H1 (cell line): ENCODE data around the gene CAV1. TPM values are rescaled to one million over a fixed set of nuclear protein-coding genes. Genes with fewer than 3 reads are reported as not detected.

ENCODE experiments used
- CTCF ChIA-PET: fragments of 300-600 bp; sonication (Branson Sonifier 250); formaldehyde crosslinking; loops from one replicate; lab custom pipeline; 2021; ENCODE audit not compliant: partially characterized antibody; lab: Charles Lee
- POLR2A ChIA-PET: fragments of 300-600 bp; sonication (Branson Sonifier 250); formaldehyde crosslinking; loops from one replicate; lab custom pipeline; 2021; ENCODE audit warnings: inconsistent platforms; ENCODE audit not compliant: partially characterized antibody; lab: Charles Lee
- DNase-seq, 2 experiments: peaks; one replicate each; pipeline versions ENCODE4 v3.0.0 to v3.0.0-alpha.2; 2010 to 2022; ENCODE audit warnings: low spot score in 2 of 2, low read depth in 1 of 2, mixed read lengths in 1 of 2
- FAIRE-seq: peaks from 2 replicates; lab custom pipeline; 2011; peaks lifted over from hg19 to GRCh38; lab: Jason Lieb, UNC
- H2AFZ ChIP-seq: 2 replicates; pipeline ENCODE4 v1.8.1; 2012; ENCODE audit warnings: low read length, inconsistent platforms
- H2AK5ac ChIP-seq: 2 replicates; pipeline ENCODE4 v1.6.1; 2013; ENCODE audit warnings: low read depth, low read length
- H2BK120ac ChIP-seq: replicated peaks from 2 replicates; pipeline ENCODE3; 2013; ENCODE audit warnings: low read depth, low read length, inconsistent platforms
- H2BK12ac ChIP-seq: 2 replicates; pipeline ENCODE4 v1.6.1; 2013; ENCODE audit warnings: low read depth, low read length
- H2BK15ac ChIP-seq: 2 replicates; pipeline ENCODE4 v1.6.1; 2013; ENCODE audit warnings: low read length
- H2BK20ac ChIP-seq: 2 replicates; pipeline ENCODE4 v1.6.1; 2013; ENCODE audit warnings: low read length
- H2BK5ac ChIP-seq: 2 replicates; pipeline ENCODE4 v1.6.1; 2013; ENCODE audit warnings: low read depth, low read length
- H3K14ac ChIP-seq: 2 replicates; pipeline ENCODE4 v1.6.1; 2013; ENCODE audit warnings: inconsistent platforms; ENCODE audit not compliant: insufficient read length
- H3K18ac ChIP-seq: 2 replicates; pipeline ENCODE4 v1.6.1; 2013; ENCODE audit warnings: low read length; ENCODE audit errors: extremely low read depth
- H3K23ac ChIP-seq: 2 replicates; pipeline ENCODE4 v1.6.1; 2013; ENCODE audit warnings: inconsistent platforms; ENCODE audit not compliant: insufficient read length
- H3K23me2 ChIP-seq: 2 replicates; pipeline ENCODE4 v1.6.1; 2013; ENCODE audit warnings: low read depth, low read length
- H3K27ac ChIP-seq: 2 replicates; pipeline ENCODE4 v1.6.1; 2011; ENCODE audit warnings: low read depth, low read length, inconsistent platforms
- H3K27me3 ChIP-seq, 4 experiments: replicated peaks in 1 of 4; 1 replicate in 1 of 4; 2 replicates in 3 of 4; pipeline versions ENCODE4 v1.6.1 to v1.8.1; 2011 to 2013; ENCODE audit warnings: low read length in 3 of 4, mild to moderate bottlenecking in 3 of 4, inconsistent platforms in 2 of 4, mixed read lengths in 2 of 4, moderate library complexity in 1 of 4; ENCODE audit not compliant: control insufficient read depth in 3 of 4, insufficient read depth in 3 of 4; ENCODE audit errors: extremely low read depth in 1 of 4
- H3K36me3 ChIP-seq, 4 experiments: 2 replicates each; pipeline versions ENCODE4 v1.6.1 to v1.8.1; 2011 to 2013; ENCODE audit warnings: mild to moderate bottlenecking in 4 of 4, low read length in 3 of 4, moderate library complexity in 2 of 4, control low read depth in 1 of 4, inconsistent platforms in 1 of 4; ENCODE audit not compliant: insufficient read depth in 4 of 4, control insufficient read depth in 2 of 4
- H3K4ac ChIP-seq: replicated peaks from 2 replicates; pipeline ENCODE3; 2013; ENCODE audit warnings: low read length, low read depth, mixed read lengths, inconsistent platforms; ENCODE audit not compliant: insufficient read length
- H3K4me1 ChIP-seq, 4 experiments: replicated peaks in 1 of 4; 1 replicate in 1 of 4; 2 replicates in 3 of 4; pipeline versions ENCODE4 v1.6.1 to v1.8.1; 2011 to 2013; ENCODE audit warnings: low read length in 3 of 4, inconsistent platforms in 2 of 4, mixed read lengths in 1 of 4; ENCODE audit not compliant: insufficient read depth in 4 of 4, control insufficient read depth in 3 of 4
- H3K4me2 ChIP-seq, 2 experiments: 2 replicates each; pipeline versions ENCODE4 v1.6.1 to v1.8.1; 2011 to 2013; ENCODE audit warnings: low read depth in 2 of 2, low read length in 2 of 2, control low read depth in 1 of 2, inconsistent platforms in 1 of 2, mild to moderate bottlenecking in 1 of 2; ENCODE audit not compliant: insufficient read depth in 1 of 2
- H3K4me3 ChIP-seq, 4 experiments: fragments of 200-600, 300-600 bp in 1 of 4; sonication (generic), shearing (Covaris generic), sonication (Bioruptor Twin) in 1 of 4; 2 replicates each; pipeline versions ENCODE4 v1.5.1 to v1.8.1; 2011 to 2016; ENCODE audit warnings: low read length in 4 of 4, low read depth in 3 of 4, control low read depth in 2 of 4, inconsistent platforms in 2 of 4, mild to moderate bottlenecking in 2 of 4, mixed read lengths in 1 of 4, moderate library complexity in 1 of 4; ENCODE audit not compliant: insufficient read depth in 2 of 4; ENCODE audit errors: extremely low read depth in 1 of 4
- H3K56ac ChIP-seq: replicated peaks from 2 replicates; pipeline ENCODE3; 2013; ENCODE audit warnings: low read depth, mild to moderate bottlenecking, mixed read lengths, low read length, inconsistent platforms; ENCODE audit not compliant: insufficient read length
- H3K79me1 ChIP-seq: 2 replicates; pipeline ENCODE4 v1.6.1; 2013; ENCODE audit warnings: low read depth, low read length, control low read depth
- H3K79me2 ChIP-seq, 2 experiments: 2 replicates each; pipeline versions ENCODE4 v1.6.1 to v1.8.1; 2012 to 2013; ENCODE audit warnings: low read length in 2 of 2, mild to moderate bottlenecking in 2 of 2, inconsistent platforms in 1 of 2; ENCODE audit not compliant: insufficient read depth in 2 of 2, control insufficient read depth in 1 of 2
- H3K9ac ChIP-seq, 4 experiments: replicated peaks in 1 of 4; 1 replicate in 1 of 4; 2 replicates in 3 of 4; pipeline versions ENCODE4 v1.6.1 to v1.8.1; 2011 to 2013; ENCODE audit warnings: low read depth in 3 of 4, low read length in 3 of 4, control low read depth in 2 of 4, mild to moderate bottlenecking in 2 of 4, moderate library complexity in 2 of 4, inconsistent platforms in 1 of 4; ENCODE audit errors: extremely low read depth in 1 of 4
- H3K9me3 ChIP-seq, 2 experiments: 2 replicates each; pipeline versions ENCODE4 v1.6.1 to v1.8.1; 2012 to 2013; ENCODE audit warnings: mild to moderate bottlenecking in 2 of 2, moderate library complexity in 2 of 2, control low read depth in 1 of 2, inconsistent platforms in 1 of 2, low read depth in 1 of 2, low read length in 1 of 2, mixed read lengths in 1 of 2; ENCODE audit not compliant: insufficient read depth in 2 of 2
- H4K20me1 ChIP-seq, 2 experiments: replicated peaks in 1 of 2; 2 replicates each; pipeline versions ENCODE3 to v1.8.1; 2011 to 2013; ENCODE audit warnings: inconsistent platforms in 2 of 2, low read length in 2 of 2, mild to moderate bottlenecking in 1 of 2; ENCODE audit not compliant: insufficient read depth in 2 of 2, control insufficient read depth in 1 of 2
- H4K5ac ChIP-seq: 2 replicates; pipeline ENCODE4 v1.6.1; 2013; ENCODE audit warnings: low read length, low read depth, mixed read lengths, inconsistent platforms; ENCODE audit not compliant: insufficient read length
- H4K8ac ChIP-seq: 2 replicates; pipeline ENCODE4 v1.8.0; 2013; ENCODE audit warnings: mild to moderate bottlenecking, moderate library complexity, low read length, inconsistent platforms; ENCODE audit not compliant: insufficient read depth; ENCODE audit errors: extremely low read depth
- H4K91ac ChIP-seq: replicated peaks from 2 replicates; pipeline ENCODE3; 2013; ENCODE audit warnings: low read length, mixed read lengths, inconsistent platforms; ENCODE audit not compliant: insufficient read length
- ASH2L ChIP-seq: fragments of 200-600, 300-600 bp; sonication (generic); IDR thresholded peaks from one replicate; pipeline ENCODE4 v1.7.1; 2017; ENCODE audit warnings: low read length
- BCL11A ChIP-seq, 2 experiments: IDR thresholded peaks; one replicate each; pipeline ENCODE4 v1.6.1; 2011; ENCODE audit warnings: low read depth in 2 of 2, low read length in 2 of 2, mild to moderate bottlenecking in 2 of 2
- EZH2 ChIP-seq: fragments of 200-600 bp; sonication (generic); IDR thresholded peaks from 2 replicates; pipeline ENCODE4 v1.7.1; 2012; ENCODE audit warnings: low read depth, mild to moderate bottlenecking, moderate library complexity, low read length, inconsistent platforms; ENCODE audit not compliant: severe bottlenecking
- GTF2F1 ChIP-seq: IDR thresholded peaks from 2 replicates; pipeline ENCODE4 v1.6.1; 2012; ENCODE audit warnings: low read depth, low read length, improper control_type of control experiment, borderline replicate concordance
- RAD21 ChIP-seq, 2 experiments: IDR thresholded peaks in 1 of 2; conservative IDR thresholded peaks in 1 of 2; 2 replicates each; pipeline ENCODE4 v1.6.1; 2011; ENCODE audit warnings: low read depth in 2 of 2, low read length in 2 of 2, improper control_type of control experiment in 1 of 2, inconsistent platforms in 1 of 2, mild to moderate bottlenecking in 1 of 2, moderate library complexity in 1 of 2
- RBBP5 ChIP-seq: IDR thresholded peaks from 2 replicates; pipeline ENCODE4 v1.7.1; 2012; ENCODE audit warnings: low read depth, mild to moderate bottlenecking, inconsistent platforms, low read length, moderate library complexity, borderline replicate concordance
- TEAD4 ChIP-seq: IDR thresholded peaks from 2 replicates; pipeline ENCODE4 v1.6.1; 2012; ENCODE audit warnings: low read depth, low read length, inconsistent platforms, mixed read lengths
- WGBS, 2 experiments: shearing (Covaris generic) in 1 of 2; methylation state at CpG; one replicate each; pipeline versions ENCODE4 v1.1.6 to v1.1.7; 2013 to 2015; ENCODE audit warnings: low lambda C conversion rate in 2 of 2, mixed read lengths in 2 of 2, inconsistent platforms in 1 of 2, low coverage in 1 of 2, missing lambda C conversion rate in 1 of 2; ENCODE audit not compliant: insufficient replicate concordance in 2 of 2, insufficient coverage in 1 of 2, insufficient read length in 1 of 2; ENCODE audit errors: extremely low coverage in 1 of 2, missing lambda C conversion rate in 1 of 2; 5-methylcytosine and 5-hydroxymethylcytosine counted together
- polyA plus RNA-seq, 7 experiments: library from polyadenylated mRNA; depleted of rRNA in 3 of 7; stranded (reverse) in 5 of 7; unstranded in 2 of 7; fragments of >200 nt in 5 of 7; fragments of 200-250 nt in 2 of 7; gene quantifications; 1 replicate in 5 of 7; 2 replicates in 1 of 7; 4 replicates in 1 of 7; pipeline versions ENCODE4 v1.2.1 to v1.2.3, GENCODE V29; 2011 to 2013; ENCODE audit warnings: missing spikeins in 2 of 7, mixed read lengths in 2 of 7
- total RNA-seq: library from RNA; stranded (reverse); fragmentation: NEBNext Ultra II Directional; extraction: Animal tissue kit (Norgen Biotek cat#: 25700); gene quantifications from 2 replicates; pipeline ENCODE4 v1.2.1, GENCODE V29; 2021
- TF ChIP-seq, protein P1 (sequence below), 3 experiments: IDR thresholded peaks; 1 replicate in 2 of 3; 2 replicates in 1 of 3; pipeline versions ENCODE4 v1.5.1 to v1.6.1; 2011; ENCODE audit warnings: low read length in 3 of 3, mild to moderate bottlenecking in 3 of 3, inconsistent platforms in 2 of 3, low read depth in 1 of 3, moderate library complexity in 1 of 3; ENCODE audit not compliant: insufficient read depth in 1 of 3; ENCODE audit errors: control extremely low read depth in 1 of 3

Gene CAV1
- total and polyA plus RNA-seq, 2 of the 8 experiments (the other 6 are each of a cell fraction or from before 2014, with no cell fraction given), result 16.3 to 21.8 TPM

DNA sequence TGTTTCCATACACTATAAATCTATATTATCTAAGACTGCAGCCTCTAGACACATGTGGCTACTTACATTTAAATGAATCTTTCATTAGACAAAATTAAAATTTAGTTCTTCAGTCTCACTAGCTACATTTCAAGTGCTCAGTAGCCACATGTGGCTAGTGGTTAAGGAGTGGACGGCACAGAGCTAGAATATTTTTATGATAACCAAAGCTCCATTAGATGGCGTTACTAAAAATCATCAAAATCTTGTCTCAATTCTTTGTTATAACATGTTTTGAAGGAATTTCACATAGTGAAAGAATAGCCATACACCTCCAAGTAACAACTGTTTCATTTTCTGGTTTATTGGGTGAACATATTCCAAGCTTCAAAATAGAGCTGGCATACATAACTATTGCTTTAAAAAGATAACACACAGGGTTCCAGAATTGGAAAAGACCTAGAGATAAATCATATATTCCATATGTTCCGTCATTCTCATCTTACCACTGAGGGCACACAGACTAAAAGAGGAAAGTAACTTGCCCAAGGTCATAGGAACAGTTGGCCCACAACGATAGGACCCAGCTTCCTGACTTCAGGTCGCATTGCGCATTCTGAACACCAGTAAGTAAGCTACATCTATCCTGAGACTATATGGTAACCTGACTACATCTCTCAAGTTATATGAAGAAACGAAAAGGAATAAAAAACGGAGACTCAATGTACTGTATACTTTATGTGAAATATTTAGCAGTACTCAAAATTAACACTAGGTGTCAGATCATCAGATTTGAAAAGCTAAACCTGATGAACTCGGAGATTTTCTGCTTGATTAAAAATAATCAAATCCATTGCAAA is 66.6 kb downstream of the CAV1 start:
- no peak overlapping the region for H3K56ac ChIP-seq
- 0 out of 2 replicates have a peak overlapping the region, but pooled peaks have one; percentile 75 for H2BK20ac ChIP-seq
- H4K20me1 ChIP-seq, result no peaks in the 10 kb centered on the region
- no peak overlapping the region for H2AFZ ChIP-seq
- no peak overlapping the region for H3K27ac ChIP-seq
- H3K4me2 ChIP-seq, result no peak overlapping the region
- DNase-seq, result no peak
- no peak overlapping the region for H4K8ac ChIP-seq
- ChIA-PET POLR2A (no interaction called here), CTCF (interaction anchor here (0.6 to 5.9 kb wide), 95 partner anchors 9 to 428 kb away, joined by 3 to 98 read pairs (median 4); partner anchors contain the start of gene MET)
- H3K79me1 ChIP-seq, result no peaks in the 10 kb centered on the region
- no peaks in the 10 kb centered on the region for H3K9me3 ChIP-seq
- H2BK12ac ChIP-seq, result no peak overlapping the region
- peaks cover 0 to 6% (median 2%) of the 10 kb centered on the region in 4 experiments; a peak in 5 of 7 replicates for H3K4me1 ChIP-seq
- no peak overlapping the region for H3K4me3 ChIP-seq
- no peaks in the 10 kb centered on the region for H3K79me2 ChIP-seq
- H3K36me3 ChIP-seq, result no peaks in the 10 kb centered on the region
- H3K23ac ChIP-seq, result no peak overlapping the region
- H3K9ac ChIP-seq, result no peak overlapping the region
- no peak overlapping the region for H2BK5ac ChIP-seq
- WGBS, 2 experiments, result 85% methylated on average over 9 of the region's 9 CpGs; no CpG with 5 or more reads in 1 of the 2 experiments
- no peak overlapping the region for H2AK5ac ChIP-seq
- no peaks in the 10 kb centered on the region; the same call in 1 of the 2 replicates for H3K23me2 ChIP-seq
- no peak overlapping the region for H2BK15ac ChIP-seq
- H3K14ac ChIP-seq, result no peak overlapping the region
- H3K4ac ChIP-seq, result no peak overlapping the region
- no peak overlapping the region for H2BK120ac ChIP-seq
- no peak for FAIRE-seq
- no peak overlapping the region for H4K91ac ChIP-seq
- H4K5ac ChIP-seq, result no peak overlapping the region
- H3K18ac ChIP-seq, result no peak overlapping the region
- no peaks in the 10 kb centered on the region for H3K27me3 ChIP-seq
- TF ChIP-seq, protein P1, sequence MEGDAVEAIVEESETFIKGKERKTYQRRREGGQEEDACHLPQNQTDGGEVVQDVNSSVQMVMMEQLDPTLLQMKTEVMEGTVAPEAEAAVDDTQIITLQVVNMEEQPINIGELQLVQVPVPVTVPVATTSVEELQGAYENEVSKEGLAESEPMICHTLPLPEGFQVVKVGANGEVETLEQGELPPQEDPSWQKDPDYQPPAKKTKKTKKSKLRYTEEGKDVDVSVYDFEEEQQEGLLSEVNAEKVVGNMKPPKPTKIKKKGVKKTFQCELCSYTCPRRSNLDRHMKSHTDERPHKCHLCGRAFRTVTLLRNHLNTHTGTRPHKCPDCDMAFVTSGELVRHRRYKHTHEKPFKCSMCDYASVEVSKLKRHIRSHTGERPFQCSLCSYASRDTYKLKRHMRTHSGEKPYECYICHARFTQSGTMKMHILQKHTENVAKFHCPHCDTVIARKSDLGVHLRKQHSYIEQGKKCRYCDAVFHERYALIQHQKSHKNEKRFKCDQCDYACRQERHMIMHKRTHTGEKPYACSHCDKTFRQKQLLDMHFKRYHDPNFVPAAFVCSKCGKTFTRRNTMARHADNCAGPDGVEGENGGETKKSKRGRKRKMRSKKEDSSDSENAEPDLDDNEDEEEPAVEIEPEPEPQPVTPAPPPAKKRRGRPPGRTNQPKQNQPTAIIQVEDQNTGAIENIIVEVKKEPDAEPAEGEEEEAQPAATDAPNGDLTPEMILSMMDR (IDR thresholded peaks at IDR 0.05; ENCODE audit: control extremely low read depth in 1 of 3, insufficient read depth in 1 of 3, low read depth in 1 of 3, low read length in 3 of 3), result peak in 1 of 3 experiments; percentile 39; a peak in 2 of 4 replicates
- TF ChIP-seq GTF2F1 (no peak), RAD21 (IDR thresholded peaks at IDR 0.05 in 1 of 2, conservative IDR thresholded peaks at IDR 0.05 in 1 of 2; ENCODE audit: low read depth in 2 of 2, low read length in 2 of 2) (peak in 1 of 2 experiments; percentile 30; a peak in 2 of 4 replicates), ASH2L (no peak), EZH2 (no peak), RBBP5 (no peak), BCL11A (IDR thresholded peaks at IDR 0.05; ENCODE audit: low read depth in 2 of 2, low read length in 2 of 2) (no peak), TEAD4 (no peak)
